ENCODE data around the gene IL18R1.
A peak's percentile ranks its signal among the peaks of the same experiment; 100 is the strongest.

The IL18R1 gene

DNA sequence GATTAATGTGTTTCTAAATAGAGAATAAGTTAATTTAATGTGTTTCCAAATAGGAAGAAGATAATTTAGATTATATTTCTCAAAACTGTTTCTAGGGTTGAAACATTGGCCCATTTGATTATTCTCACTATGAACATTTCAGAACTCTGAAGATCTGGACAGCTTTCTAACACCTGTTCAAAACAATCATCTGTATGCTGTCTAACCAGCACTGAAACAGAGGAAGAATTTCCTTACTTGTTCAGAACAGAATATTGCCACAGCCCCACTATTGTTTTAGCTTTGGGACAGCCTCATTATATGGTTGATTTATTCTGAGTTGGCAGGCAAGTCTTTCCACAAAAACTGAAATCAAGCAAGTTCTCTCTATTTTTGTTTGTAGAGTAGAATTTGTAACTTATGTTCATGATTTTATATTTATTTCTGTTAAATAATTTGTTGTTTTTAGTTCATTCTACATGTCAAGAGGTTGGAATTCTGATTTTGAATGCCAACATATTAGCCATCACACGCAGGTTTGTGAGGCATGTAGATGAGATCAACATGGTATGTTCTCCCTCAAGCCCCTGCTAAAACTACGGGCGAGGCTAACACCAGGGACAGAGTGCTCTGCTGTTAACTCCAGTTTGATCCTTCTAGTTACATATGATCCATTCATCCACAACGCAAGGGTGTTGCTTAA lies 78.5 kb downstream of the IL18R1 start:
- no peak for DNase-seq (ENCODE audit: low read depth, low spot score)

DNA sequence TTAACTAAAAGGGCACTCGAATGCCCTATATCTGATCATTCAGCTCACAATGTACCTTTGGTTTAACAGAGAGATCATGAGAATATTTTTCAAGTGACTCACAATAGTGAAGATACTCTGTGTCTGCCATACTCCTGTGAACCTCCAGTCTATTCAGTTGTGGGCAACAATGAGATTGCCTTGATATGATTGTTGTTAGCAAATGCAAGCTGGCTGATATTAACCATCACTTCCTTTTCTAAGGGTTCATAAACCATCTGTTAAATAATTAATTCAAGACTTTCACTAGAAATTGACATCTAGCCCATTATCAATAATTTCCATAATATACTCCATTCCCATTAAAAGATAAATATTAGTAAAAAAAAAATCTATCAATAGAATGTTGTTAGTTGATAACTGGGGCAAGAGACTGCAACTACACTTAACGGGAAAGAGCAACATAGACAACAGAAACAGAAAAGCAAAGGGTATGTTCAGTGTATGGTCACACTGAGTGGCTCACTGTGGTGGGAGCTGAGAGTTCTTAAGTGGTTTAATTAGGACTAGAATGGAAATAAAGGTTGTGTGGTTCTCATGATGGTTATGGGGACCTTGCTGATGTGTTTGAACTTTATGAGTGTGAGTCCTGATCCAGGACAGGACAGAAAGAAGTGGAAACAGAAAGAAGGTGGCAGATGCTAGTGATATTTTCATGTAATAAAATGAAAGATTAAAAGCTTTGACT lies 79.2 kb downstream of the IL18R1 start:
- DNase-seq (ENCODE audit: low read depth, low spot score) = no peak

DNA sequence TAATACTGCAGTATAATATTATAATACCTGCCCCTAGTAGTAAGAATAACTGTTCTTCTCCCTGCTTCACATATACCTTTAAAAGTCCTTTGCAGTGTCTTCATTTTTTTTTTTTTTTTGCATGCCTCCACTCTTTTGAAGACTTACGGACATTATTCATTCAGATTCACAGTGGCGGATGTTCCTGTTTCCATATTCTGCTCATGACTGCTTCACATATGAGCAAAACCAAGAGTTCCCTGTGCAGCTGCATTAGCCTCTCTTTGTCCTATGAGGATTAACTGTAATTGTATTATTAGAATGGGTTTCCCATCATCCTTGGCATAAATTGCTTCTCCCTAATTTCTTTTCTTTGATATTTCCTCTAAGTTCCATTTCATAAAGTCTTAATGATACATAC lies 80.1 kb downstream of the IL18R1 start:
- no peak for DNase-seq (ENCODE audit: low read depth, low spot score)

DNA sequence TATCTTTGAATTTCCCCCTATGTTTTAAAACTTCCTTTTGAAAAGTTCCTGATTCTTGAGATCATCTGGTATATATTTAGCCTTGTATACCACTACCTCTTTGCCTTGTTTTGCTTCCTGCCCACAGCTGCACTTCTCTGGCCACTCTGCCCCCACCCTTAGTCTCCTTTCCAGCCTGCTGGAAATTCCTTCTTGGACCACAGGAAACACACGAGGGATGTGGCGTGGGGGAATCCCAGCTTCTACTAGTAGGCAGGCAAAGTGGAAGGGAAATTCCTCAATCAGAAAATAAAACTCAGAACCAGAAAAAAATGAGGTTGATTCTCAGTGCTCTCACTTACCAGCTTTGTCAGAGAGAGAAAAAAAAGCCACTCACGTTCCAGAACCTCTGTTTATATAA lies 80.7 kb downstream of the IL18R1 start:
- peak; percentile 80 for DNase-seq (ENCODE audit: low read depth, low spot score)

DNA sequence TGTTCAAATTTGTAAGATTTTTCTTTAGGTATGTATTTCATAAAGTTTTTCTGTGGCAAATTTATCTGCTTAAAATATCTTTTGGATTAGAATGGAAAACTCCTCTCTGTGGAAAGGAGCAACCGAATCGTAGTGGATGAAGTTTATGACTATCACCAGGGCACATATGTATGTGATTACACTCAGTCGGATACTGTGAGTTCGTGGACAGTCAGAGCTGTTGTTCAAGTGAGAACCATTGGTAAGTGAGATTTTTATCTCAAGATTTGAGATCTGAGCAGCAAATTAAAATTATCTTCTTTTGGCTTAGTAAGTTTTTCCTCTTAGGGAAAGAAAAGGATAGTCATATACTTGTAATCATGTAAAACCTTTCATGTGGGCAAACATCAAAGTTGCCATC lies 81.5 kb downstream of the IL18R1 start:
- DNase-seq (ENCODE audit: low read depth, low spot score) = no peak

DNA sequence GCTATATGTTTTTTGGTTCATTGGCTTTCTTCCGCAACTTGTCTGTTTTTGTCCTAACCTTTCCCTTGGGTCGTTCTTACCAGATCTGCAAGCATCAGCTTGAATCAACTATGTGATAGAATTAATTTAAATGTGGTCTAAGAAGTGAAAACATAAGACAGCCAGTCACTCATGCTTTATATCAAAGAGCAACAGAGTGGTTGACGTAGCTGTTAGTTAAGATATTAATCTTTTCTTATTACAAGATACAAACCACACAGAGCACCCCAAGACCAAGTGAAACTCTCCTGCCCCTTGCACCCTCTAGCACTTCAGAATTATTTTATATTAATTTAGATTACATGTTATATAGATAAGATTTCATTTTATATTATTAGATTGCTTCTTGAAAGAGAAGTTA lies 82.5 kb downstream of the IL18R1 start:
- DNase-seq (ENCODE audit: low read depth, low spot score) = no peak

DNA sequence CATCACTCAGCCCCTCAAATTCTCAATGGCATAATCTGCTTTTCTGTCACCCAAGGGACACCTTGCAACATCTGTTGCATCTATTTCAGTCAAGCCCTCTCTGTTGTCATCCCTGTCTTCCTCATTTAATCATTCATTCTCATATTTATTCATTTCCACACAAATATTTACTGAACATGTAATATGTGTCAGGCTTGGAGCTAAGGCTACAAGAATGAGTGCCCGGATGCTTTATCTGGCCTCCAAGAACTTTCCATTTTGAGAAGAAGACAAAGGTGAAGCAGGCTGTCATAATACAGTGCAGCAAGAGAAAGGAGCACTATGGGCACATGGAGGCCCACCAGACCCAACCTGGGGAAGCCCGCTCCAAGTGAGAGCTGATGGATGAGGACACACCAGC lies 83.0 kb downstream of the IL18R1 start:
- DNase-seq (ENCODE audit: low read depth, low spot score) = no peak

DNA sequence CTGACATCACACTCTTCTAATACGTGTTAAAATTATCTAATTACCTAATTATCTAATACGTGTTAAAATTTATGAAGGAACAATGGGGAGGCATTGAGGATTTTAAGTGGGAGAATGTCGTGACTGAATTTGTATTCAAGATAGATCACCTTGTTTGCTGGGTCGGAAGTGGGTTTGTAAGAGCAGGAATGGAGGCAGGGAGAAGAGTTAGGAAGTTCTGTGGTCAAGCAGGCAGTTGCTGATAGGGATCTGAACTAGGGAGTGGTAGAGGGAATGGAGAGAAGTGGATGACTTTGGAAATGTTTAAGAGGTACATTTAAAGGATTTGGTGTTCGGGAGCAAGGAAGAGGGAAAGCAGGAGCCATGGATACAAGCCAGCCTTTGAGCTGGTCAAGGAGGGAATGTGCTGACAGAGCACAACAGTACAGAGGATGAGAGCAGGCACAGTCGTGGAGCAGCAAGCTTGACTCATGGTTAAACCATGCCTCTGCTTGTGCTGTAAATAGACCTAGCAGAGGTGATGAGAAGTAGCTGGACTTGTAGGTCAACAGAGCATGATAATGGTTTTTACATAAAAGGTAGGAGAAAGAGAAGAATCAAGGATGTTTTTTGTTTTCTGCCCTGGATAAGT lies 83.6 kb downstream of the IL18R1 start:
- peak; percentile 74 for DNase-seq (ENCODE audit: low read depth, low spot score)

DNA sequence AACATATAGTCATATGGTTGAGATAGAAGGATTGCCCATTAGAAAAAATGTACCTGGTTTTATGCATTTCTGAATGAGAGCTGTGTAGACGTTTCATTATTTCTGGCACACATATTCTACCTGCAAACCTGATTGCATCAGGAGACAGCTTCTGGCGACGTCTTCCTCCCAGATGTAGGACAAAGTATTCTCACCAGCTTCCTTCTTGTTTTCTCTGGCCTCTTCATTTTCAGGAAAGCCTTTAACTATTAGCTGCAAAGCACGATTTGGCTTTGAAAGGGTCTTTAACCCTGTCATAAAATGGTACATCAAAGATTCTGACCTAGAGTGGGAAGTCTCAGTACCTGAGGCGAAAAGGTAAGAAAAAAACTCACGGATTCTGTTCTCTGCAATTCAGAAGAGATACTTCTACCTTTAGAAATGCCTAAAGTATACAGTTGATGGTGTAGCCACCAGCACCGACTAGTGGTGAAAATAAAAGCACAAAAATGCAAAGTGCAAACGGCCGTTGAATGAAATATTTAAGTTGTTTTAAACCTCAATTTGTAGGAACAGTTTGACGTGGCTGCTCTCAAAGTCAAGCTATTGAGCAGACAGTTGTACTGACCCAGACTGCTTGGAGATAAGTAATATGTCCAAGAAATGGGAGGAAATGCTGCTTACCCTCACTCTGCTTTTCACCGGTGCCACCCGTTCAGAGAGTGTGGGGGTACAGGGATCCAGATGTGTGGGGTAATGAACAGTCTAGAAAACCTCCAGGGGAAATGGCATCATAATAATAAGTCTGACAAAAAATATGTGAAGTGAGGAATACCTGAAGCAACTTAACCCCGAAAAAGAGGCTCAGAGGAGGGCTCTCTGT lies 87.6 kb downstream of the IL18R1 start:
- DNase-seq (ENCODE audit: low read depth, low spot score) = peak; percentile 60

DNA sequence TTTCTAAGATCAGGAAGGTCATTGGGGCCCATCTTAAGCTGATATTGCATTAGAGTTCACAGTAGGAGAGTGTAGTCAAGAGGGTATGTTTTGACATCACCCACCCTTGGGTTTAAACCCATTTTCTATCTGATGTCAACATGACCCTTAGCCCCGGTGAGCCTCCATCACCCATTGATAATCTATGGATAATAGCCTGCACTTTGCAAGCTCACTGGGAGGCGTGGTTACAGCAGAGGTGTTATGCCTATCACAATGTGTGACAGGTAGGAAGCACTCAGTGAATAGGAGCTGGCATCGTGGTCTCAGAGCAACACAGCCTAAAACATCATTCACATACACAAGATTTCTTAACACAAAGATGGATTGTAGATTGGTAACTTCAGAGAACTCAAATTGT lies 88.6 kb downstream of the IL18R1 start:
- DNase-seq (ENCODE audit: low read depth, low spot score) = no peak

DNA sequence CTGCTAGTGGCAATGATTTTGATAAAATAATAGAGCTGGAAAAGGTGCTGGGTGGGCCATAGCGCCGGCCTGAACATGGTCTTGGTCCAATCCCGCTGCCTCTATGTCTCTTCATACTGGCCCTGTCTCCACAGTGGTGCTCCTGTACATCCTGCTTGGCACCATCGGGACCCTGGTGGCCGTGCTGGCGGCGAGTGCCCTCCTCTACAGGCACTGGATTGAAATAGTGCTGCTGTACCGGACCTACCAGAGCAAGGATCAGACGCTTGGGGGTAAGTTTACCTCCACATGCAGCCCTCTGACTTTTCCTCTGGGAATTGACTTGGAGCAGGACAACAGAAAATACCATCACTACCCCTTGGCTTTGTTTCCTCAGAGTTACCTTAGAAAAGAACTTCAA lies 91.3 kb downstream of the IL18R1 start:
- no peak for DNase-seq (ENCODE audit: low read depth, low spot score)
